Stimulated activated CD8-positive, alpha-beta memory T cell treated with anti-CD3 and anti-CD28 coated beads, Interleukin-12 subunit alpha, Interleukin-12 subunit beta, amount 100 ng/mL, for 24 hours (primary cell): ENCODE measurements around the gene TTR.

Experiments
- DNase-seq: peaks from one replicate; pipeline ENCODE4 v3.0.0-alpha.2; 2020; ENCODE audit errors: extremely low read depth

The TTR gene

GRCh38 chr18:31616586-31616985 is 24.9 kb downstream of the TTR start:
- DNase-seq: no peak

GRCh38 chr18:31617031-31617717 is 25.5 kb downstream of the TTR start:
- no peak for DNase-seq

- no peak for DNase-seq
These were observed 27.1 kb downstream of the TTR start for GRCh38 chr18:31618801-31619200.

GRCh38 chr18:31619291-31619690 is 27.6 kb downstream of the TTR start:
- no peak for DNase-seq

GRCh38 chr18:31624892-31625640 is 33.4 kb downstream of the TTR start:
- no peak for DNase-seq

- no peak for DNase-seq
These were observed 34.7 kb downstream of the TTR start for GRCh38 chr18:31626409-31626808.

- DNase-seq: no peak
These were observed 38.9 kb downstream of the TTR start for GRCh38 chr18:31630549-31630948.

- DNase-seq: no peak
These were observed 39.8 kb downstream of the TTR start for GRCh38 chr18:31631526-31631925.

- DNase-seq: no peak
These were observed 40.7 kb downstream of the TTR start for GRCh38 chr18:31632356-31632755.

GRCh38 chr18:31633392-31634330 is 42.0 kb downstream of the TTR start:
- DNase-seq: no peak

- no peak for DNase-seq
These were observed 42.6 kb downstream of the TTR start for GRCh38 chr18:31634331-31634713.

- no peak for DNase-seq
These were observed 44.7 kb downstream of the TTR start for GRCh38 chr18:31636387-31636786.

GRCh38 chr18:31637445-31637844 is 45.8 kb downstream of the TTR start:
- no peak for DNase-seq

GRCh38 chr18:31643003-31643402 is 51.3 kb downstream of the TTR start:
- no peak for DNase-seq

GRCh38 chr18:31645411-31645810 is 53.7 kb downstream of the TTR start:
- DNase-seq: no peak

- DNase-seq: no peak
These were observed 54.9 kb downstream of the TTR start for GRCh38 chr18:31646332-31647126.

GRCh38 chr18:31647127-31647753 is 55.6 kb downstream of the TTR start:
- DNase-seq: no peak
